Activated CD4-positive, alpha-beta T cell treated with anti-CD3 and anti-CD28 coated beads for 4 hours (primary cell): ENCODE results near the gene KIF18B.

ENCODE experiments used
- DNase-seq, 2 donors: peaks; one replicate each; pipeline ENCODE4 v3.0.0-alpha.2; 2020

KIF18B gene

GRCh38 chr17:44947461-44948314, at the start of gene KIF18B:
Gene KIF18B, minus strand, starts transcription at chr17:44947773. Its CDS starts 11,429 bp downstream, at chr17:44936344.
- DNase-seq: peak; percentile 84 to 85

- no peak for DNase-seq
These were observed 48.7 kb upstream of the KIF18B start for GRCh38 chr17:44996304-44996703.

DNA sequence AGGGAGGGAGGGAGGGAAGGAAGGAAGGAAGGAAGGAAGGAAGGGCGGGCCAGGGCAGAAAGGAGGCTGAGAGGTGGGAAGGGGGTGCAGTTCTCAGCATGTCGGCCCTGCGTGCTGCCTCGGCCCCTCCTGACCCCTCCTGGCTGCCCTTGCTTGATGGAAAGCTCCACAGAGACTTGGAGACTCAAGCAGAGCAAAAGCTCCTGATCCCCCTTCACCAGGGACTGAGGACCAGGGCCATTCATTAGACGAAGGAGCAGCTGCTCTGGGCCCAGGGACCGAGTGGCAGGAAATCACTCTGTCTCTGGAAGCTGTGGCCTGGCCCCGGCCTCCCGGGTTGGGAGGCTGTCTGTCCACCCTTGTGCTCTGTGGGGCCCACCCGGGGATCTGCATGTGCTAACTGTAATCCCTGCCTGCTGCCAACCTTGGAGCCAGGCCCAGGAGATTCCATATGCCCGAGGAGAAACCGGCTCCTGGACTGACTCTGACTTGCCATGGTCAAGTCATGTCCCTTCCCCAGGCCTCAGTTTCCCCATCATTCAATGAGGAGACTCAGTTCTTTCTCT, 47.9 kb upstream of the KIF18B start:
- no peak for DNase-seq

- no peak for DNase-seq
These were observed 44.8 kb upstream of the KIF18B start for GRCh38 chr17:44992242-44992939.

- no peak for DNase-seq
These were observed 43.4 kb upstream of the KIF18B start for GRCh38 chr17:44990994-44991393.

- DNase-seq: no peak
These were observed 42.1 kb upstream of the KIF18B start for GRCh38 chr17:44989552-44990138.

- DNase-seq: no peak
These were observed 40.7 kb upstream of the KIF18B start for GRCh38 chr17:44988044-44988942.

- DNase-seq: no peak
These were observed 36.0 kb upstream of the KIF18B start for GRCh38 chr17:44983563-44983962.

GRCh38 chr17:44982113-44982702, 34.6 kb upstream of the KIF18B start:
- DNase-seq: no peak

DNA sequence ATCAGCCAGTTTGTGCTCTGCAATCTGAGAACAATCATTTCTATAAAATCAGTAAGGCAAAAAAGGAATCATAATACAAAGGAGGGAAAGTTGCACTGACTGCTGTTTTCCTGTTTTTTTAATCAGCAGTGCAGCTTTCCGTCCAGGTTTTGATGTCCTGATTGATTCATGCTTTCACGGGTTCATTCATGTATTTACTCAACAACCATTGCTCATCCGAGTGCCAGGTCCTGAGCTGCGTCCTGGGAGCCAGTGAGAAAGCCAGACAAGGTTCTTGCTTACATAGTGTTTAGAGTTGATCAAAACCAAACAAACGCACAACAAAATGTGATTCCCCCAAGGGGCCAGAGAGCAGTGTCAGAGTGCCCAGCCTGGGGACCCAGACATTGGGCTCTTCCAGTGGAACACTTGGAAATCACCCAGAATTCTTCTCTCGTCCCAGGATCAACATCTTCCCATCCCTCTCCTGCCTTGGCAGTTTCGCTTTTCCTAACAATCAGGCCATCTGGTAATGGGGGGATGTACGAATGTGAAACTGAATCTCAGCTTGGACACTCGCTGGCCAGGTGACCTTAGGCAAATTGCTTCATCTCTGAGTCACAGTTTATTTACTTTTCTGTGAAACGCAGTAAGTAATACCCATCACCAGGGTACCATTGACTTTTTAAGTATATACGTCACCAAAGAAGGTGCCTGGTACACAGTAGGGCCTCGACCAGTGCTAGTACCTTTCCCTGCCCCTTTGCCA, 33.8 kb upstream of the KIF18B start:
- no peak for DNase-seq

GRCh38 chr17:44979426-44979995, 31.9 kb upstream of the KIF18B start:
- no peak for DNase-seq

DNA sequence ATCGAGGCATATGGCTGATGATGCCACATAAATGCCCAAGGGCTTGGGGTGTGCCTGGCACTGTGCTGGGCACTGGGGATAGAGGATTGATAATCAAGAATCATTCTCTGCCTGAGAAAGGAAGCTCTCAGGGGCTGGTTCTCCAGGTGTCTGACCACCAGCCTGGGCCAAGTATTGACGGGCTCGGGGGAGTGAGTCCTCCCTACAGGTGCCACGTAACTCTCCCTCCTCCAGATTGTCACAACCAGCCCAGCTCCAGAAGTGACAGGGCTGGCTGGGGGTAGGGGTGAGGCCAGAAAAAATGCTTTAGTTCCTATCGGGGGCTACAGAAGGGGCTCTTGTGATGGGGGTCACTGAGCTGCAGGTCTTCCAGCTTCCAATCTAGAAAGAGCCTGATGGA, 31.2 kb upstream of the KIF18B start:
- DNase-seq: no peak

- no peak for DNase-seq
These were observed 30.4 kb upstream of the KIF18B start for GRCh38 chr17:44977814-44978550.

DNA sequence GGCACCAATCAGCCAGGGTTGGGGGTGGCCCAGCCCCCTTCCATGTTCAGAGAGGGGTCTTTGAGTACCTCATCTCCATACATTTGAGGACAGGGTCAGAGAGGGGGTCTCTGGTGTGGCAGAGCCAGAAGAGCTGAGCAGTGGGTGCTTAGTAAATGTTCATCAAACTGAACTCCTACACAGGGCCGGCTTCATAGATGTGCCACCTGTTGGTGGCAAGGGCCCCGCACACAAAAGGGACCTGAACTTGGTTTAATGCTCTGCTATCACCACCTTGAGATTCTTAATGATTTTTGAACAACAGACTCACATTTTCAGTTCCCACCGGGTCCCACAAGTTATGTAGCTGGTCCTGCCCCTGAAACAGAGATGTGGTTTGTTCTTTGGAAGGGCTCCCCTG, 29.5 kb upstream of the KIF18B start:
- DNase-seq: no peak

- DNase-seq: no peak
These were observed 28.6 kb upstream of the KIF18B start for GRCh38 chr17:44976206-44976605.

DNA sequence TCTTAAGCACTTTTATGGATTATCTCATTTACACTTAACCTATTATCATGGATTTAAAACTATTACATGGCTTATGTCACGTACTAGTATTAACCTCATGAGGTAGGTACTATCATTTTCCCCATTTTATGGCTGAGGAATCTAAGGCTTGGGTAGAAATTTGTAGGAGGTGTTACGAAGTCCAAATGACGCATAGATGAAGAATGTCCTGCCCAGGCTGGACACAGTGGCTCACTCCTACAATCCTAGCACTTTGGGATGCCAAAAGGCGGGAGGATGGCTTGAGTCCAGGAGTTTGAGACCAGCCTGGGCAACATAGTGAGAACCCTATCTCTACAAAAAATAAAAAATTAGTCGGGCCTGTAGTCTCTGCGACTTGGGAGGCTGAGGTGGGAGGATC, 25.4 kb upstream of the KIF18B start:
- no peak for DNase-seq

DNA sequence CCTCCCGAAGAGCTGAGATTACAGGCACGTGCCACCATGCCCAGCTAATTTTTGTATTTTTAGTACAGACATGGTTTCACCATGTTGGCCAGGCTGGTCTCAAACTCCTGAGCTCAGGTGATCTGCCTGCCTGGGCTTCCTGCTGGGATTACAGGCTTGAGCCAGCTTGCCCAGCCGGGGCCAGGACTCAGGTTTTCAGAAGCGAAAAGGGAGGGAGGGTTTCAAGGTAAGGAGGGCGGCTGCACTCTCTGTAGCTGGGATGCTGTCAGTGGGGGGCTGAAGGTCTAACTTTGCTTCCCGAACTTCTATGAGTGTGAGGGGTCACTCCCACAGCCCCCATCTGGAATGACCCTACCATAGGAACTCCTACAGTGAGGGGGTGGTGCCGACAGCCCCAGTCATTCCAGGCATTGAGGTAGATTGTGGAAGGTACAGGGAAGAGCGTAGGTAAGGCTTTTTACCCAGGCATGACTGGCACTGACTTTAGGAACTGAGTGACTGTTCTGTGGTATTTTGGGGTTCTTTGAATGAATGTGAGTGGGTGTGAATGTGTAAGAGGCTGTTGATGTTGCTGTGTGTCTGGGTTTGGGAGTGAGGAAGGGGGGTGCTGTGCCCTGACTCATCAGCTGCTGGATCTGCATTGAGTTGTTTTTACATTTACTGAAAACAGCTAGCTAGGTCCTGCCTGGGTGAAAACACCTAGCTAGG, 24.4 kb upstream of the KIF18B start:
- peak; percentile 54 to 63 for DNase-seq

GRCh38 chr17:44970136-44970741, 22.7 kb upstream of the KIF18B start:
- peak in 1 of 2 donors; percentile 11 for DNase-seq
